MCF 10A (cell line): ENCODE results near the gene ADAM12. TPM values are rescaled to one million over a fixed set of nuclear protein-coding genes. Genes with fewer than 3 reads are reported as not detected.

Source experiments
- BruUV-seq: library from RNA; stranded (reverse); fragments of 400-500 nt; replicated peaks from 2 replicates; lab custom pipeline; 2021; lab: Mats Ljungman, UMichigan
- CTCF ChIA-PET: fragments of 300-600 bp; sonication (Branson Sonifier 250); formaldehyde crosslinking; extraction: SDS; loops from one replicate; lab custom pipeline; 2021; ENCODE audit warnings: antibody characterized with exemption, inconsistent platforms; lab: Yijun Ruan, JAX
- POLR2A ChIA-PET: fragments of 300-600, 350-650 bp; sonication (Branson Sonifier 250); formaldehyde crosslinking; extraction: SDS; loops from one replicate; lab custom pipeline; 2020; ENCODE audit warnings: antibody characterized with exemption, inconsistent platforms; lab: Yijun Ruan, JAX
- DNase-seq: peaks from one replicate; pipeline ENCODE4 v3.0.0-alpha.2; 2018; ENCODE audit not compliant: unreplicated experiment
- H3K27ac Mint-ChIP-seq: one replicate; pipeline ENCODE4 v1.8.0; 2022; ENCODE audit warnings: mild to moderate bottlenecking, low read depth, mixed read lengths; ENCODE audit not compliant: unreplicated experiment
- H3K27me3 Mint-ChIP-seq: one replicate; pipeline ENCODE4 v1.8.0; 2022; ENCODE audit warnings: mixed read lengths; ENCODE audit not compliant: insufficient read depth, unreplicated experiment
- H3K36me3 Mint-ChIP-seq: one replicate; pipeline ENCODE4 v1.8.0; 2022; ENCODE audit warnings: mild to moderate bottlenecking, moderate library complexity, mixed read lengths; ENCODE audit not compliant: insufficient read depth, unreplicated experiment
- H3K4me1 Mint-ChIP-seq: one replicate; pipeline ENCODE4 v1.8.0; 2022; ENCODE audit warnings: mixed read lengths; ENCODE audit not compliant: insufficient read depth, unreplicated experiment
- H3K4me3 Mint-ChIP-seq: one replicate; pipeline ENCODE4 v1.8.0; 2022; ENCODE audit warnings: mild to moderate bottlenecking, moderate library complexity, mixed read lengths; ENCODE audit not compliant: unreplicated experiment
- H3K9me3 Mint-ChIP-seq: one replicate; pipeline ENCODE4 v1.8.0; 2022; ENCODE audit warnings: mixed read lengths; ENCODE audit not compliant: unreplicated experiment
- CTCF ChIP-seq: fragments of 200-600 bp; IDR thresholded peaks from one replicate; pipeline ENCODE4 v1.8.0; 2022; ENCODE audit warnings: antibody characterized with exemption, mild to moderate bottlenecking; ENCODE audit not compliant: unreplicated experiment
- intact Hi-C: fragments of 100-400 bp; cut with micrococcal nuclease; formaldehyde crosslinking; loops from 2 replicates; pipeline ENCODE4 v1.14.1; 2022
- total RNA-seq: library from RNA; stranded (reverse); gene quantifications from 2 replicates; pipeline ENCODE4 v1.2.3, GENCODE V29; 2022

Gene ADAM12
- total RNA-seq, 1 experiment from 2014 or later, result 2.2 TPM

GRCh38 chr10:126016156-126016805 lies 372.0 kb downstream of the ADAM12 start:
- Mint-ChIP-seq H3K27ac (peak overlapping the region; percentile 47), H3K4me1 (peaks cover 30% of the 10 kb centered on the region)
- POLR2A ChIA-PET, result no interaction called here

GRCh38 chr10:126015413-126015812 lies 372.9 kb downstream of the ADAM12 start:
- no peak for DNase-seq
- Mint-ChIP-seq H3K27me3 (no peaks in the 10 kb centered on the region), H3K9me3 (no peaks in the 10 kb centered on the region), H3K4me3 (no peak overlapping the region), H3K4me1 (peaks cover 30% of the 10 kb centered on the region), H3K27ac (no peak overlapping the region), H3K36me3 (no peaks in the 10 kb centered on the region)
- CTCF ChIA-PET, result interaction anchor here (0.9 kb wide), 1 partner anchor 34 kb away, joined by 3 read pairs; no protein-coding TSS in a partner anchor
- intact Hi-C loops, result no loop called here
- TF ChIP-seq CTCF, result no peak
- no TSS peak for BruUV-seq
- POLR2A ChIA-PET, result no interaction called here

More at GRCh38 chr10:126016156-126016805, 372.0 kb downstream of the ADAM12 start:
- H3K4me3 Mint-ChIP-seq, result no peak overlapping the region
- BruUV-seq, result no TSS peak
- no peaks in the 10 kb centered on the region for H3K9me3 Mint-ChIP-seq
- no peaks in the 10 kb centered on the region for H3K27me3 Mint-ChIP-seq
- TF ChIP-seq CTCF, result no peak
- intact Hi-C loops, result no loop called here
- no peaks in the 10 kb centered on the region for H3K36me3 Mint-ChIP-seq
- CTCF ChIA-PET, result interaction anchor here (1.0 kb wide), 1 partner anchor 22 kb away, joined by 4 read pairs; no protein-coding TSS in a partner anchor
- DNase-seq, result peak; percentile 47

GRCh38 chr10:126014309-126014708 lies 374.0 kb downstream of the ADAM12 start:
- ChIA-PET POLR2A (no interaction called here), CTCF (interaction anchor here (0.6 kb wide), 1 partner anchor 87 kb away, joined by 3 read pairs; no protein-coding TSS in a partner anchor)
- no peak for TF ChIP-seq CTCF
- H3K4me3 Mint-ChIP-seq, result no peak overlapping the region
- intact Hi-C loops, result no loop called here
- DNase-seq, result no peak
- H3K9me3 Mint-ChIP-seq, result no peaks in the 10 kb centered on the region
- H3K36me3 Mint-ChIP-seq, result no peaks in the 10 kb centered on the region
- no peaks in the 10 kb centered on the region for H3K27me3 Mint-ChIP-seq
- no peak overlapping the region for H3K27ac Mint-ChIP-seq
- peaks cover 30% of the 10 kb centered on the region for H3K4me1 Mint-ChIP-seq
- no TSS peak for BruUV-seq

GRCh38 chr10:126013489-126014281 lies 374.6 kb downstream of the ADAM12 start:
- Mint-ChIP-seq H3K27me3 (no peaks in the 10 kb centered on the region), H3K36me3 (no peaks in the 10 kb centered on the region), H3K4me1 (peaks cover 30% of the 10 kb centered on the region), H3K27ac (peak overlapping the region; percentile 46), H3K4me3 (no peak overlapping the region), H3K9me3 (no peaks in the 10 kb centered on the region)
- no TSS peak for BruUV-seq
- intact Hi-C loops, result no loop called here
- DNase-seq, result peak; percentile 53
- CTCF ChIA-PET, result no interaction called here
- POLR2A ChIA-PET, result no interaction called here
- no peak for TF ChIP-seq CTCF
